ENCODE measurements around the gene CCL17. TPM values are rescaled to one million over a fixed set of nuclear protein-coding genes. Genes with fewer than 3 reads are reported as not detected.

CCL17 gene
- total and polyA plus RNA-seq, 12 donors, result 0.35 to 1.0 TPM; not detected in 10

DNA sequence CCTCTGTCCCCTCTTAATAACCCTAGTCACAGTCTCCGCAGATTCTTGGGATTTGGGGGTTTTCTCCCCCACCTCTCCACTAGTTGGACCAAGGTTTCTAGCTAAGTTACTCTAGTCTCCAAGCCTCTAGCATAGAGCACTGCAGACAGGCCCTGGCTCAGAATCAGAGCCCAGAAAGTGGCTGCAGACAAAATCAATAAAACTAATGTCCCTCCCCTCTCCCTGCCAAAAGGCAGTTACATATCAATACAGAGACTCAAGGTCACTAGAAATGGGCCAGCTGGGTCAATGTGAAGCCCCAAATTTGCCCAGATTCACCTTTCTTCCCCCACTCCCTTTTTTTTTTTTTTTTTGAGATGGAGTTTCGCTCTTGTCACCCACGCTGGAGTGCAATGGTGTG lies 40.4 kb upstream of the CCL17 start:
- DNase-seq, result no peak

DNA sequence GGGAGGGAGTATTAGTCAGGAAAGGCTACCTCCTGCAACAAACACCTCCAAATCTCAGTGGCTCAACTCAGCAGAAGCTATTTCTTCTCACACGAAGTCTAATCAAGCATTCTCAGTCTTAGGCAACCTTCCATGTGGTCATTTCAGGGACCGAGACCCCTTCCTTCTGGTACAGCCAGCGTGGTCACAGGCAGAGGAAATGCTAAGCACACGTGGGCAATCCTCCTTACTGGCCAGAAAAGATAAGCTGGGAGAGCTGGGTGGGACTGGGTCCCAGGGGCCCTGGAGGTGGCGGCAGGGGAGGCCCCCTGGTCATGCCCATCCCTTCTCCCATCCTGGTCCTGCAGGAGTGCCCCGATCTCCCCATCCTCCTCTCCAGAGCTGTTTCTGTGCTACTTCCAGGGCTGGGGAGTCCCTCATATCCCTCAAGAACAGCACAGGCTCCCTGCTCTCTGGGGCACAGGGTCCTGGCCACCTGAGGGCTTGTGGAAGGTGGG lies 38.0 kb upstream of the CCL17 start:
- Histone ChIP-seq H3K4me3 (no peak overlapping the region), H3K27me3 (no peaks in the 10 kb centered on the region), H3K36me3 (no peaks in the 10 kb centered on the region), H3K4me1 (peaks cover 0 to 27% (median 18%) of the 10 kb centered on the region in 9 donors), H3K27ac (peak overlapping the region in 6 of 10 donors; percentile 11 to 70 (median 40)), H3K9me3 (no peaks in the 10 kb centered on the region)
- TF ChIP-seq, protein P1, sequence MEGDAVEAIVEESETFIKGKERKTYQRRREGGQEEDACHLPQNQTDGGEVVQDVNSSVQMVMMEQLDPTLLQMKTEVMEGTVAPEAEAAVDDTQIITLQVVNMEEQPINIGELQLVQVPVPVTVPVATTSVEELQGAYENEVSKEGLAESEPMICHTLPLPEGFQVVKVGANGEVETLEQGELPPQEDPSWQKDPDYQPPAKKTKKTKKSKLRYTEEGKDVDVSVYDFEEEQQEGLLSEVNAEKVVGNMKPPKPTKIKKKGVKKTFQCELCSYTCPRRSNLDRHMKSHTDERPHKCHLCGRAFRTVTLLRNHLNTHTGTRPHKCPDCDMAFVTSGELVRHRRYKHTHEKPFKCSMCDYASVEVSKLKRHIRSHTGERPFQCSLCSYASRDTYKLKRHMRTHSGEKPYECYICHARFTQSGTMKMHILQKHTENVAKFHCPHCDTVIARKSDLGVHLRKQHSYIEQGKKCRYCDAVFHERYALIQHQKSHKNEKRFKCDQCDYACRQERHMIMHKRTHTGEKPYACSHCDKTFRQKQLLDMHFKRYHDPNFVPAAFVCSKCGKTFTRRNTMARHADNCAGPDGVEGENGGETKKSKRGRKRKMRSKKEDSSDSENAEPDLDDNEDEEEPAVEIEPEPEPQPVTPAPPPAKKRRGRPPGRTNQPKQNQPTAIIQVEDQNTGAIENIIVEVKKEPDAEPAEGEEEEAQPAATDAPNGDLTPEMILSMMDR (IDR thresholded peaks at IDR 0.05), result no peak
- WGBS, 2 donors, result 38 to 56% methylated on average over 6 of the region's 6 CpGs
- intact Hi-C loops (cut with DNase I), result loop anchor here in 1 of 10 donors (5.0 kb wide), 1 partner anchor 34 kb away; no protein-coding TSS in a partner anchor
- no peak for DNase-seq
- ATAC-seq, result peak in 6 of 8 donors; percentile 36 to 65 (median 46)

More for the DNA sequence above, 40.4 kb upstream of the CCL17 start:
- 92 to 94% methylated on average over 3 of the region's 3 CpGs for WGBS, 2 donors
- no peak for ATAC-seq
- Histone ChIP-seq H3K9me3 (no peaks in the 10 kb centered on the region), H3K27ac (no peak overlapping the region), H3K36me3 (no peaks in the 10 kb centered on the region), H3K4me3 (no peak overlapping the region), H3K4me1 (peaks cover 0 to 23% (median 18%) of the 10 kb centered on the region in 9 donors), H3K27me3 (no peaks in the 10 kb centered on the region)
- intact Hi-C loops (cut with DNase I), result no loop called here
- TF ChIP-seq, protein P1 (IDR thresholded peaks at IDR 0.05), result no peak

DNA sequence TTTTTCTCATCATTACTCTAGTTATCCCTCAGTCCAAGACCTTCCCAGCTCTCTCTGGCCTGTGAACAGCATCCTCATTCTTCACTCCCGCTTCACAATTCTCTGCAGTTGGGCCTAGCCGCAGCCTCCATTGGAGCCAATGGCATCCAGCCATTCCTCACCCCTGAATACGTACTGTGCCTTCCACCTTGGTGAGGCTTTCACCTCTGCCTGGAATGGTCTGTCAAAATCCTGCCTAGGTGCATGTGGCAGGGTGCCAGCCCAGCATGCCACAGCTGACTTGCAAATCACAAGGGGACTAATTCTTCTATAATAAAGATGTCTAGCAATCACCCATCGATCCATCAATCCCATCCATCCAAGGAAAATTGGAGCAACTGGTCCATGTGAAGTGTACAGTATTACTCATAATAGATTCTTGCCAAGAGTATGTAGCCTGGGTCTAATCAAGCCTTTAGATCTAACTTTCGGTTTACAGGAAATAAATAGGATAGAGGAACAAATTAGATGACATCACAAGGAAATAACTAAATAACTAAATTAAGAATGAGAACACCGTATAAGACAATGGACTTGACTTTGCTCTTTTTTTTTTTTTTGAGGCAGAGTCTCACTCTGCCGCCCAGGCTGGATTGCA lies 37.3 kb upstream of the CCL17 start:
- 60 to 75% methylated on average over 7 of the region's 7 CpGs for WGBS, 2 donors
- DNase-seq (no peak), ATAC-seq (peak; percentile 41 to 73 (median 64))
- TF ChIP-seq, protein P1 (IDR thresholded peaks at IDR 0.05), result no peak
- Histone ChIP-seq H3K36me3 (no peaks in the 10 kb centered on the region), H3K4me3 (no peak overlapping the region), H3K9me3 (no peaks in the 10 kb centered on the region), H3K27me3 (no peaks in the 10 kb centered on the region), H3K4me1 (peaks cover 0 to 33% (median 24%) of the 10 kb centered on the region in 9 donors), H3K27ac (peak overlapping the region in 9 of 10 donors; percentile 25 to 80 (median 46))
- intact Hi-C loops (cut with DNase I), result loop anchor here in 1 of 10 donors (5.0 kb wide), 1 partner anchor 35 kb away; no protein-coding TSS in a partner anchor

DNA sequence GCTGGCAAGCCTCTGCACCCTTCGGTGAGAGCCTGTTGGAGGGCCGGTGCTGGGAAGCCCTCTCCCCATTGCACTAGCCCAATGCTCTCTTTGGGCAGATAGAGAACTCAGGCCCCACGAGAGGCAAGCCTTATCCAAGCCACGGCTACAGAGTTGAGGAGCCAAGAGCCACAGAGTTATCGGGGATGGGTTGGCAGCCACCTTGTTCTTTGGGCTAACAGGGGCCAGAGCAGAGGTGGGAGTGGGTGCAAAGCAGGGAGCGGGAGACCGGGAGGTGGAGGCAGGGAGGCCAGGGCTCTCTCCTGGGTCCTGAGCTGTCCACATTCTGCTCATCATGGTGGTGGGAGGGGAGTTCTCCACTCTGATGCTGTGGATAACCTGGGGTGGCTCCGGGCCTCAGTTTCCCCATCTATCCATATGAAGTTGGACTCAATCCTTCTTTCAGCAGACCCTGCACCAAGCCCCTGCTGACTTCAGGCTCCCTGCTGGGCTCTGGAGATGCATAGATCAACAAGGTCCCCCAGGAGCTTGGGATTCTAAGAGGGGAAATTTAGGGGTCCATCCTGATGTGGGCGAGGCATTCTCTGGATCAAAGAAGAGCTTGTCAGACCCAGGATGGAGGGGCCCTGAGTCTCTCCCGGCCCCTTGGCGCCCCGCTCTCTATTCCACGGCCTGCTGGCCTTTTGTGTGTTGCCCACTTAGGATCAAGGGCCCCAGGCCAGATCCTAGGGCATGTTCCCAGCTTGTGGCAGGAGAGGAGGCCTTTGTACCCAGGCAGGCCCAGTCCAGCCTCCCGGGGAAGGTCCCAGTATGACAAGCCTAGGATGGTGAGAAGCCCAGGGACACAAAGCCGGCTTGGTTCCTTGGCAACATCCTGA lies 32.8 kb upstream of the CCL17 start:
- TF ChIP-seq, protein P1 (IDR thresholded peaks at IDR 0.05), result no peak
- H3K36me3 ChIP-seq, result no peaks in the 10 kb centered on the region
- intact Hi-C loops (cut with DNase I), result loop anchor here in 6 of 10 donors (1.0 to 5.0 kb wide), 7 partner anchors 37 to 71 kb away; no protein-coding TSS in a partner anchor
- H3K27me3 ChIP-seq, result no peaks in the 10 kb centered on the region
- DNase-seq (no peak), ATAC-seq (no peak)
- H3K9me3 ChIP-seq, result no peaks in the 10 kb centered on the region
- WGBS, 2 donors, result 74 to 76% methylated on average over 15 of the region's 15 CpGs
- H3K4me1 ChIP-seq, result peaks cover 0 to 57% (median 29%) of the 10 kb centered on the region in 9 donors
- H3K27ac ChIP-seq, result peak overlapping the region; percentile 64 to 97 (median 94)
- H3K4me3 ChIP-seq, result peak overlapping the region in 9 of 10 donors; percentile 42 to 83 (median 70)

Measured in heart right ventricle (tissue), 16 donors.